ENCODE measurements around the gene THSD7B. TPM values are rescaled to one million over a fixed set of nuclear protein-coding genes. Genes with fewer than 3 reads are reported as not detected.

Gene THSD7B
- total and polyA plus RNA-seq, 2 donors from 2014 or later: 0.34 to 0.85 TPM

DNA sequence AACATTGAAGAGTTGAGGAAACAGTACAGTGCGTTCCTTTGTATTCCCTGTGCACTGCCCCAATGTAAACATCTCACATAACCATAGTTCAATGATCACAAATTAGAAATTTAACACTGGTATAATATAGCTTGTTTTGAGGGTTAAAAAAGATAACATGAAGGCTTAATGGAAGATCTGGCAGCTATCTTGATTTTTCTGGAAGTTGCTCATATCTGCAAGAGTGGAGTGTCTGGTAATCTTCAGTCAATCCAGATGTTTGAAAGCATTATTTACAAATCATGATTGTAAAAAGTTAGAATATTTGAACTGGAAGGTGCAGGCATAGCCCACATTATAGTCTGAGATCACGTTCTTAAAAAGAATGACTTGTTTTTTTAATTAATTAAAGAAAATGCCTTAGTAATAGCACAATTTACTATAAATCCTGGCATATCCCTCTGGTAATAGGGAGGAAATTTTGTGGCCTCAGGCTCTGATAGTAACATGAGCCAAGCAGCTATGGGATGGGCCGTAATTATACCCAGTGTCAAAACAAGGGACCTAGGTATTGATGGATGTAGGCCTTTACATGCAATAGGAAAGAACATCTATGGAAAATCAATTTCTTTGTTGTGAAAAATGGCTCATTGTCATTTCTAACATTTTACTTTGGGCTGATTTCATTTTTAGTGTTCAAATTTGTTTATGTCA, 418.0 kb downstream of the THSD7B start:
- Histone ChIP-seq H3K9ac (ENCODE audit: low read length in 3 of 3) (no peak overlapping the region), H3K27me3 (ENCODE audit: control insufficient read depth, insufficient read depth, low read length) (no peaks in the 10 kb centered on the region), H3K27ac (ENCODE audit: low read depth in 2 of 2, low read length in 2 of 2) (no peak overlapping the region), H3K4me1 (ENCODE audit: control insufficient read depth in 2 of 3, insufficient read depth in 2 of 3, low read depth in 1 of 3, low read length in 3 of 3) (no peaks in the 10 kb centered on the region), H3K36me3 (ENCODE audit: control insufficient read depth in 2 of 3, insufficient read depth in 3 of 3, low read length in 3 of 3) (no peaks in the 10 kb centered on the region), H3K4me3 (ENCODE audit: low read length in 3 of 3) (no peak overlapping the region), H3K9me3 (ENCODE audit: control insufficient read depth in 2 of 3, insufficient read depth in 1 of 3, low read length in 3 of 3) (peaks cover 0 to 3% (median 0%) of the 10 kb centered on the region in 3 donors)
- FAIRE-seq: no peak
- intact Hi-C loops (cut with DNase I): no loop called here
- TF ChIP-seq, protein P1, sequence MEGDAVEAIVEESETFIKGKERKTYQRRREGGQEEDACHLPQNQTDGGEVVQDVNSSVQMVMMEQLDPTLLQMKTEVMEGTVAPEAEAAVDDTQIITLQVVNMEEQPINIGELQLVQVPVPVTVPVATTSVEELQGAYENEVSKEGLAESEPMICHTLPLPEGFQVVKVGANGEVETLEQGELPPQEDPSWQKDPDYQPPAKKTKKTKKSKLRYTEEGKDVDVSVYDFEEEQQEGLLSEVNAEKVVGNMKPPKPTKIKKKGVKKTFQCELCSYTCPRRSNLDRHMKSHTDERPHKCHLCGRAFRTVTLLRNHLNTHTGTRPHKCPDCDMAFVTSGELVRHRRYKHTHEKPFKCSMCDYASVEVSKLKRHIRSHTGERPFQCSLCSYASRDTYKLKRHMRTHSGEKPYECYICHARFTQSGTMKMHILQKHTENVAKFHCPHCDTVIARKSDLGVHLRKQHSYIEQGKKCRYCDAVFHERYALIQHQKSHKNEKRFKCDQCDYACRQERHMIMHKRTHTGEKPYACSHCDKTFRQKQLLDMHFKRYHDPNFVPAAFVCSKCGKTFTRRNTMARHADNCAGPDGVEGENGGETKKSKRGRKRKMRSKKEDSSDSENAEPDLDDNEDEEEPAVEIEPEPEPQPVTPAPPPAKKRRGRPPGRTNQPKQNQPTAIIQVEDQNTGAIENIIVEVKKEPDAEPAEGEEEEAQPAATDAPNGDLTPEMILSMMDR (IDR thresholded peaks at IDR 0.05; ENCODE audit: borderline replicate concordance, extremely low read depth, insufficient read depth): no peak
- no peak for DNase-seq

DNA sequence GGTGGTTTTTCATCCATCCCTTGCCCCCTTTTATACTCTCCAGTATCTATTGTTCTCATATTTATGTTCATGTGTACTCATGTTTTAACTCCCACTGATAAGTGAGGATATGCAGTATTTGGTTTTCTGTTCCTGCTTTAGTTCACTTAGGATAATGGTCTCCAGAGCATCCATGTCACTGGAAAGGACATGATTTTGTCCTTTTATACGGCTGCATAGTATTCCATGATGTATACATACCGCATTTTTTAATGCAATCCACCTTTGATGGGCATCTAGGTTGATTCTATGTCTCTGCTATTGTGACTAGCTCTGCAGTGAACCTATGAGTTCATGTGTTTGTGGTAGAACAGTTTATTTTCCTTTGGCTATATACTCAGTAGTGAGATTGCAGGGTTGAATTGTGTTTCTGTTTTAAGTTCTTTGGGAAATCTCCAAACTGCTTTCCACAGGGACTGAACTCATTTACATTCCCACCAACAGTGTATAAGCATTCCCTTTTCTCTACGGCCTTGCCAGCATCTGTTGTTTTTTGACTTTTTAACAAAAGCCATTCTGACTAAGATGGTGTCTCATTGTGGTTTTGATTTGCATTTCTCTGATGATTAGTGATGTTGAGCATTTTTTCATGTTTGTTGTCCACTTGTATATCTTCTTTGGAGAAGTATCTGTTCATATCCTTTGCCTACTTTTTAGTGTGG, 420.2 kb downstream of the THSD7B start:
- Histone ChIP-seq H3K36me3 (ENCODE audit: control insufficient read depth in 2 of 3, insufficient read depth in 3 of 3, low read length in 3 of 3) (no peaks in the 10 kb centered on the region), H3K27ac (ENCODE audit: low read depth in 2 of 2, low read length in 2 of 2) (no peak overlapping the region), H3K9me3 (ENCODE audit: control insufficient read depth in 2 of 3, insufficient read depth in 1 of 3, low read length in 3 of 3) (peaks cover 0 to 3% (median 0%) of the 10 kb centered on the region in 3 donors), H3K27me3 (ENCODE audit: control insufficient read depth, insufficient read depth, low read length) (no peaks in the 10 kb centered on the region), H3K9ac (ENCODE audit: low read length in 3 of 3) (no peak overlapping the region), H3K4me1 (ENCODE audit: control insufficient read depth in 2 of 3, insufficient read depth in 2 of 3, low read depth in 1 of 3, low read length in 3 of 3) (no peaks in the 10 kb centered on the region), H3K4me3 (ENCODE audit: low read length in 3 of 3) (no peak overlapping the region)
- DNase-seq (no peak), FAIRE-seq (no peak)
- TF ChIP-seq, protein P1 (IDR thresholded peaks at IDR 0.05; ENCODE audit: borderline replicate concordance, extremely low read depth, insufficient read depth): no peak
- intact Hi-C loops (cut with DNase I): no loop called here

DNA sequence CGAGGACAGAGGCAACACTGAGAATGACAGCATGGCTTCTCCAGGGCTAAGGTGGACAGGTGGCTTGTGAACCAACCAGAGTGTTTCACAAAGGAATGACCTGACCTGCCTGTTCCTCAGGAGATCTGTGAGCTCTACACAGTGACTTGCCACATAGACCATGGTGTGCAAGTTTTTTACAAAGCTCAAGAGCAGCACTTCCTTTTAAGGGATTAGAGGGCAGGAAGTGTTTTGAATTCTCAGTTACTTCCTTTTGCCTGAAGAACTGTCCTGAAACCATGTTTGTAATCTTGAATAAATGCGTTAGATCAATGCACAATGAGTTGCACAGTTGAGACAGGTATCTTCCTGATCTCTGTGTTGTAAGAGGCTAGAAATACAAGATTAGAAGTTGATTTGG, 421.9 kb downstream of the THSD7B start:
- H3K27ac ChIP-seq (ENCODE audit: low read depth in 2 of 2, low read length in 2 of 2): no peak overlapping the region
- H3K9ac ChIP-seq (ENCODE audit: low read length in 3 of 3): no peak overlapping the region
- no peaks in the 10 kb centered on the region for H3K4me1 ChIP-seq (ENCODE audit: control insufficient read depth in 2 of 3, insufficient read depth in 2 of 3, low read depth in 1 of 3, low read length in 3 of 3)
- H3K36me3 ChIP-seq (ENCODE audit: control insufficient read depth in 2 of 3, insufficient read depth in 3 of 3, low read length in 3 of 3): no peaks in the 10 kb centered on the region
- peaks cover 0 to 3% (median 0%) of the 10 kb centered on the region in 3 donors for H3K9me3 ChIP-seq (ENCODE audit: control insufficient read depth in 2 of 3, insufficient read depth in 1 of 3, low read length in 3 of 3)
- FAIRE-seq (no peak), DNase-seq (no peak)
- TF ChIP-seq, protein P1 (IDR thresholded peaks at IDR 0.05; ENCODE audit: borderline replicate concordance, extremely low read depth, insufficient read depth): no peak
- intact Hi-C loops (cut with DNase I): no loop called here
- H3K4me3 ChIP-seq (ENCODE audit: low read length in 3 of 3): no peak overlapping the region
- H3K27me3 ChIP-seq (ENCODE audit: control insufficient read depth, insufficient read depth, low read length): no peaks in the 10 kb centered on the region
